ENCODE results near the gene ELN. TPM values are rescaled to one million over a fixed set of nuclear protein-coding genes. Genes with fewer than 3 reads are reported as not detected.
A peak's percentile ranks its signal among the peaks of the same experiment; 100 is the strongest.

The ELN gene
- total RNA-seq, 2 experiments from 2014 or later, result not detected

GRCh38 chr7:74092964-74093471 lies 65.0 kb downstream of the ELN start:
- Mint-ChIP-seq H3K36me3 (ENCODE audit: low read depth) (peaks cover 8% of the 10 kb centered on the region), H3K4me3 (no peak overlapping the region), H3K9me3 (ENCODE audit: low read depth) (no peaks in the 10 kb centered on the region), H3K27ac (no peak overlapping the region), H3K27me3 (no peaks in the 10 kb centered on the region), H3K4me1 (peaks cover 18% of the 10 kb centered on the region)
- CTCF ChIA-PET, result no interaction called here
- ATAC-seq (no peak), DNase-seq (no peak)
- POLR2A ChIA-PET, result no interaction called here
- intact Hi-C loops (cut with DNase I, micrococcal nuclease), result loop anchor here in 1 of 2 experiments (5.0 kb wide), 1 partner anchor 84 kb away; no protein-coding TSS in a partner anchor

- ChIA-PET POLR2A (no interaction called here), CTCF (interaction anchor here (0.9 to 1.2 kb wide), 2 partner anchors 29 to 86 kb away, joined by 3 to 7 read pairs; no protein-coding TSS in a partner anchor)
- peak; percentile 40 for ATAC-seq
- H3K36me3 Mint-ChIP-seq (ENCODE audit: low read depth), result peaks cover 12% of the 10 kb centered on the region
- H3K27ac Mint-ChIP-seq, result peak overlapping the region; percentile 59
- DNase-seq, result peak; percentile 53
- H3K4me3 Mint-ChIP-seq, result peak overlapping the region; percentile 52
- no peaks in the 10 kb centered on the region for H3K9me3 Mint-ChIP-seq (ENCODE audit: low read depth)
- no peaks in the 10 kb centered on the region for H3K27me3 Mint-ChIP-seq
- peaks cover 18% of the 10 kb centered on the region for H3K4me1 Mint-ChIP-seq
- intact Hi-C loops (cut with DNase I, micrococcal nuclease), result loop anchor here (1.0 to 5.0 kb wide), 4 partner anchors 9 to 84 kb away; partner anchors contain the start of genes EIF4H (in 1 of the 2) and LIMK1 (in 1 of the 2)
Measured at GRCh38 chr7:74093671-74094223, 65.8 kb downstream of the ELN start.

GRCh38 chr7:74094224-74095101 lies 66.5 kb downstream of the ELN start:
- Mint-ChIP-seq H3K9me3 (ENCODE audit: low read depth) (no peaks in the 10 kb centered on the region), H3K4me1 (peaks cover 18% of the 10 kb centered on the region), H3K4me3 (peak overlapping the region; percentile 52), H3K36me3 (ENCODE audit: low read depth) (peaks cover 12% of the 10 kb centered on the region), H3K27me3 (no peaks in the 10 kb centered on the region), H3K27ac (peak overlapping the region; percentile 59)
- POLR2A ChIA-PET, result interaction anchor here (0.6 kb wide), 1 partner anchor 35 kb away, joined by 3 read pairs; no protein-coding TSS in a partner anchor
- CTCF ChIA-PET, result interaction anchor here (0.9 to 1.2 kb wide), 2 partner anchors 30 to 86 kb away, joined by 3 to 7 read pairs; no protein-coding TSS in a partner anchor
- ATAC-seq (peak; percentile 93), DNase-seq (peak; percentile 91)
- intact Hi-C loops (cut with DNase I, micrococcal nuclease), result loop anchor here (1.0 to 5.0 kb wide), 4 partner anchors 10 to 83 kb away; partner anchors contain the start of genes EIF4H (in 1 of the 2) and LIMK1 (in 1 of the 2)

- DNase-seq, result no peak
- Mint-ChIP-seq H3K4me1 (peaks cover 18% of the 10 kb centered on the region), H3K36me3 (ENCODE audit: low read depth) (peaks cover 15% of the 10 kb centered on the region), H3K27me3 (no peaks in the 10 kb centered on the region), H3K27ac (peak overlapping the region; percentile 59), H3K4me3 (peak overlapping the region; percentile 52), H3K9me3 (ENCODE audit: low read depth) (no peaks in the 10 kb centered on the region)
- intact Hi-C loops (cut with DNase I, micrococcal nuclease), result no loop called here
- no peak for ATAC-seq
- ChIA-PET CTCF (no interaction called here), POLR2A (no interaction called here)
Measured at GRCh38 chr7:74095135-74095534, 67.2 kb downstream of the ELN start.

GRCh38 chr7:74097937-74098614 lies 70.1 kb downstream of the ELN start:
- CTCF ChIA-PET, result interaction anchor here (0.6 kb wide), 1 partner anchor 342 kb away, joined by 4 read pairs; no protein-coding TSS in a partner anchor

GRCh38 chr7:74099031-74099430 lies 71.1 kb downstream of the ELN start:
- no peak overlapping the region for H3K27ac Mint-ChIP-seq
- no peaks in the 10 kb centered on the region for H3K9me3 Mint-ChIP-seq (ENCODE audit: low read depth)
- H3K36me3 Mint-ChIP-seq (ENCODE audit: low read depth), result peaks cover 18% of the 10 kb centered on the region
- H3K27me3 Mint-ChIP-seq, result no peaks in the 10 kb centered on the region
- intact Hi-C loops (cut with DNase I, micrococcal nuclease), result no loop called here
- ATAC-seq, result no peak
- H3K4me1 Mint-ChIP-seq, result peaks cover 11% of the 10 kb centered on the region
- POLR2A ChIA-PET, result interaction anchor here (0.6 kb wide), 1 partner anchor 266 kb away, joined by 4 read pairs; no protein-coding TSS in a partner anchor
- CTCF ChIA-PET, result no interaction called here
- H3K4me3 Mint-ChIP-seq, result no peak overlapping the region
- no peak for DNase-seq

More at GRCh38 chr7:74097937-74098614, 70.1 kb downstream of the ELN start:
- intact Hi-C loops (cut with DNase I, micrococcal nuclease), result no loop called here
- Mint-ChIP-seq H3K27me3 (no peaks in the 10 kb centered on the region), H3K4me3 (no peak overlapping the region), H3K9me3 (ENCODE audit: low read depth) (no peaks in the 10 kb centered on the region), H3K36me3 (ENCODE audit: low read depth) (peaks cover 18% of the 10 kb centered on the region), H3K4me1 (peaks cover 18% of the 10 kb centered on the region), H3K27ac (no peak overlapping the region)
- POLR2A ChIA-PET, result interaction anchor here (0.7 kb wide), 1 partner anchor 10 kb away, joined by 3 read pairs; no protein-coding TSS in a partner anchor
- no peak for DNase-seq
- ATAC-seq, result no peak

GRCh38 chr7:74101061-74101681 lies 73.2 kb downstream of the ELN start:
- no peaks in the 10 kb centered on the region for H3K9me3 Mint-ChIP-seq (ENCODE audit: low read depth)
- intact Hi-C loops (cut with DNase I, micrococcal nuclease), result no loop called here
- ATAC-seq, result no peak
- no peaks in the 10 kb centered on the region for H3K4me1 Mint-ChIP-seq
- POLR2A ChIA-PET, result no interaction called here
- no peak overlapping the region for H3K4me3 Mint-ChIP-seq
- CTCF ChIA-PET, result no interaction called here
- no peaks in the 10 kb centered on the region for H3K27me3 Mint-ChIP-seq
- no peak for DNase-seq
- H3K36me3 Mint-ChIP-seq (ENCODE audit: low read depth), result peaks cover 18% of the 10 kb centered on the region
- H3K27ac Mint-ChIP-seq, result no peak overlapping the region

GRCh38 chr7:74103219-74103772 lies 75.3 kb downstream of the ELN start:
- no peak overlapping the region for H3K27ac Mint-ChIP-seq
- H3K4me1 Mint-ChIP-seq, result no peaks in the 10 kb centered on the region
- ChIA-PET POLR2A (no interaction called here), CTCF (no interaction called here)
- H3K36me3 Mint-ChIP-seq (ENCODE audit: low read depth), result peaks cover 9% of the 10 kb centered on the region
- no peak for ATAC-seq
- no peak overlapping the region for H3K4me3 Mint-ChIP-seq
- H3K27me3 Mint-ChIP-seq, result no peaks in the 10 kb centered on the region
- intact Hi-C loops (cut with DNase I, micrococcal nuclease), result no loop called here
- no peak for DNase-seq
- no peaks in the 10 kb centered on the region for H3K9me3 Mint-ChIP-seq (ENCODE audit: low read depth)

- no peak for DNase-seq
- intact Hi-C loops (cut with DNase I, micrococcal nuclease), result no loop called here
- CTCF ChIA-PET, result no interaction called here
- no peak overlapping the region for H3K4me3 Mint-ChIP-seq
- ATAC-seq, result no peak
- peaks cover 8% of the 10 kb centered on the region for H3K36me3 Mint-ChIP-seq (ENCODE audit: low read depth)
- H3K4me1 Mint-ChIP-seq, result no peaks in the 10 kb centered on the region
- H3K27ac Mint-ChIP-seq, result no peak overlapping the region
- POLR2A ChIA-PET, result no interaction called here
- H3K9me3 Mint-ChIP-seq (ENCODE audit: low read depth), result no peaks in the 10 kb centered on the region
- no peaks in the 10 kb centered on the region for H3K27me3 Mint-ChIP-seq
Measured at GRCh38 chr7:74104702-74105101, 76.7 kb downstream of the ELN start.

- H3K4me1 Mint-ChIP-seq, result no peaks in the 10 kb centered on the region
- H3K9me3 Mint-ChIP-seq (ENCODE audit: low read depth), result no peaks in the 10 kb centered on the region
- CTCF ChIA-PET, result no interaction called here
- POLR2A ChIA-PET, result no interaction called here
- intact Hi-C loops (cut with DNase I, micrococcal nuclease), result no loop called here
- ATAC-seq (no peak), DNase-seq (no peak)
- no peak overlapping the region for H3K4me3 Mint-ChIP-seq
- H3K27ac Mint-ChIP-seq, result no peak overlapping the region
- H3K27me3 Mint-ChIP-seq, result no peaks in the 10 kb centered on the region
- peaks cover 4% of the 10 kb centered on the region for H3K36me3 Mint-ChIP-seq (ENCODE audit: low read depth)
Measured at GRCh38 chr7:74105992-74106391, 78.0 kb downstream of the ELN start.

GRCh38 chr7:74106846-74107245 lies 78.9 kb downstream of the ELN start:
- H3K4me1 Mint-ChIP-seq, result no peaks in the 10 kb centered on the region
- no peaks in the 10 kb centered on the region for H3K9me3 Mint-ChIP-seq (ENCODE audit: low read depth)
- DNase-seq, result no peak
- ChIA-PET POLR2A (no interaction called here), CTCF (no interaction called here)
- no peak overlapping the region for H3K27ac Mint-ChIP-seq
- H3K27me3 Mint-ChIP-seq, result no peaks in the 10 kb centered on the region
- intact Hi-C loops (cut with DNase I, micrococcal nuclease), result no loop called here
- ATAC-seq, result no peak
- H3K4me3 Mint-ChIP-seq, result no peak overlapping the region
- H3K36me3 Mint-ChIP-seq (ENCODE audit: low read depth), result peaks cover 7% of the 10 kb centered on the region

Measured in activated CD4-positive, alpha-beta T cell treated with anti-CD3 and anti-CD28 coated beads for 36 hours (primary cell).